Measurements from ENCODE around the gene DMBX1.

Gene DMBX1

DNA sequence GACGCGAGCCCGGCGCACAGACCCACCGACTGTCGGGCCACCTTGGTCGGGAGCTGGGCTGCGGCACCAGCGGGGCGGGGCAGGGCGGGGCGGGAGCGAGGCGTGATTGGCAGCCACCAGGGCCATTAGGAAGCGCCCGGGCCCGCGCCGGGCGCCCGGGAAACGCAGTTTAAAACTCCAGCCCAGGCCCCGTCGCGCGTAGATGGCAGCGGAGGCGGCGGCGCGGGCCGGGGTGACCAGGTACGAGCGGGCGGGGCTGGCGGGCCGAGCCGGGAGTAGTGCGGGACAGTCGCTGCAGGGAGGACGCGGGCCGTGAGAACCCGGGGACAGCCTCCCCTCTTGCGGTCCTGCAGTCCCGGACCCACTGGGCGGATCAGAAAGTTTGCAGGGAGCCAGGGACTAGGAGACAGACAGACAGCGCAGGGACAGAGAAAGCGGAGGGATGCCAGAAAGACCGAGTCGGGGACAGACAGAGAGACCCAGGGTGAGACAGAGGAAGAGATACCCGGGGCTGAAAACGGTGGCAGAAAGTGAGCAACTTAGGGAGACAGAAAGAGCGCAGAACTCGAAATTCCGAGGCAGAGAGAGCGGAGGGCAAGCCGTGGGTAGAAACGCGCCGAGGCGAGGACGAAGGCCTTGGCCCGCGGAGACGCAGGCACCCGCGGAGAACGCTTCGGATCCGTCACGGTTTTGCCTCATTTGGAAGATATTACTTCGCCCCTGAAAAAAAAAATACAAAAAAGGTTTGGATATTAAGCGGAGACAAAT is at the start of gene DMBX1:
DMBX1 (plus strand) TSS at position 199 of the 768 bp plus-strand sequence. CDS start 17,175 bp downstream, outside the sequence.
- DNase-seq = peak; percentile 24

DNA sequence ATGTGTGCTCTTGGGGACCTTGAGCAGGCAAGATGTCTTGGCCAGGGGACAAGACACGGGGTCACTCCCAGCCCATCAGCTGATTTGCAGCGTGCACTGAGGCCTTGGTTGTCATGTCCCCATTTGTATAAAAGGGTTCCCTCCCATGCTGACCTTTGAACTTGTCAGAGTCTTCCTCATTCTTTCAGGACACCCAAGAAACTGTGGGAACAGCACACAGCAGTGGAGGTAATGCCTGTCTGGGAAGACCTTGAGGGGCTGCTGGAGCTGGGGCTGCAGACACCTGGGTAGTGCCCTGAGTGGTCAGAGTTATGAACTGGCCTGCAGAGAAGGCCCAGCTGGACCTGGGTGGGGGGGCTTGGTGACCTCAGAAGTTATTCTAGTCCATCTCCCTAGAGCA is 49.2 kb upstream of the DMBX1 start:
- DNase-seq = no peak

DNA sequence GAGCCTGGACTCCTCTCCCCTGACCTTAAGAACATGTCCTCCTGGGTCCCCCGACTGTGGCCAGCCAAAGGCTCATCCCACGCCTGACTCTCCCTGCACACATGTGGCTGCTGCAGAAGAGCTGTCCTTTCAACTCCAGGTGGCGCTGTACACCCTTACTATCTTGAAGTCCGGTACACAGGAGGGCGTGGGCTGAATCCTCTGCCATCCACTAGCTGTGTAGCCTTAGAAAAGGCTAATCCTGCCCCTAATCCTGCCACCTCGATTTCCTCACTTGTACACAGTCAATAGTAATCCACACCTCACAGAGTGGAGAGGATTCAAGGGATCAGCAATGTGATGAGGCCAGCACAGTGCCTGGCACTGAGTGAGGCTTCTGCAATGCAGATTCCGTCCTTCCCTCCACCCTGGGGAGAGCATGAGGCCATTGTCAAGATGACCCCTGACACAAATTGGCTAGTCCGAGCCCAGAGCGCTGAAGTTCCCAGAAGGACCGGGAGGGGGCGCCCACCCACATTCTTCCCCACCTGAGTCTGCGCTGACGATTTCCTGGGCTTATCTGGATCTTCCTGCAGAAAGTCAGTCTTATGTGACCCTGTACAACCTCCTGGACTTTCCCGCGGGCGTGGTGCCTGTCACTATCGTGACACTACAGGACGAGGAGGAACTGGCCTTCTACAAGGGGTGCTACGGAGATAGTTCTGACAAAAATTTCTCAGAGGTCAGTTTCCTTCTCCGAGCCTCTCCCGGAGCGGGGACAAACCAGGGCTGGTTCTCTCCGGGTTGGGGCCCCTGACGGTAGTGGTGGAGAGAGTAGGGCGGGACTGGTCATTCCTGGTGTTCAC is 47.1 kb upstream of the DMBX1 start:
- DNase-seq = peak; percentile 70

DNA sequence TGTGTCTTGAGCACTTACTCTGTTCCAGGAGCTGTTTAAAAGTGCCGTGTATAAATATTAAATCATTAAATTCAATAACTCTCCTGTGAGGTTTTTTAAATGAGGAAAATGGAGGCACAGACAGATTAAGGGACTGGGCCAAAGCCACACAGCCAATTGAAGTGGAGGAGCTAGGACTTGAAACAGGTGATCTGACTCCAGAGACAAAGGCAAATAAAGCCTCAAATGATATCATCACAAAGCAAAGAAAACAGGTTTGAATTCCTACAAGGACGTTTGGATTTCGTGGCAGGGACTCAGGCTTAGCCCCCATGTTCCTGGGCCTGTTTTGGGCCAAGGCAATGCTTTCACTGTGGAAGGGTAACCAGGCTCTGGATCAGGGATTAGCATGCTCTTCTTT is 45.2 kb upstream of the DMBX1 start:
- no peak for DNase-seq

DNA sequence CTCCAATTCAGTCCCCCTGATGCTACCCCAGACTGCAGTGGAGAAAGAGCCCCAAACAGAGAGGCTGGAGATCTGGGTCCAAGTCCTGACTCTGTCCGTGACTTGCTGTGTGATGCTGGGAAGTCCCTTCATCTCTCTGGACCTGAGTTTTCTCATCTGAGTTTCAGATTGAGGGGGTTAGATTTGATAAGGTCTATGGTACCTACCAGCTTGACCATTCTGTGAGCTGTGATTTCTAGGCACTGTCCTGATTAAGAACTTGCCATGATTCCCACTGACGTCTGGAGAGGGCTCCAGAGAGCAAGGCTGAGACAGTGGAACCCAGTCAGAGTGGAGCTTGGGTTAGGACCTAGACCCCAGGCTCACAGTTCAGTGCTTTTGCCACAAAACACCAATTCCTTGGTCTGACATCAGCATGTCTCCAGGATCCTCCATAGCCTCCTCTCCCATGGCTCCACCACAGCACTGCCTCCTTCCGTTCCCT is 43.8 kb upstream of the DMBX1 start:
- DNase-seq = no peak

DNA sequence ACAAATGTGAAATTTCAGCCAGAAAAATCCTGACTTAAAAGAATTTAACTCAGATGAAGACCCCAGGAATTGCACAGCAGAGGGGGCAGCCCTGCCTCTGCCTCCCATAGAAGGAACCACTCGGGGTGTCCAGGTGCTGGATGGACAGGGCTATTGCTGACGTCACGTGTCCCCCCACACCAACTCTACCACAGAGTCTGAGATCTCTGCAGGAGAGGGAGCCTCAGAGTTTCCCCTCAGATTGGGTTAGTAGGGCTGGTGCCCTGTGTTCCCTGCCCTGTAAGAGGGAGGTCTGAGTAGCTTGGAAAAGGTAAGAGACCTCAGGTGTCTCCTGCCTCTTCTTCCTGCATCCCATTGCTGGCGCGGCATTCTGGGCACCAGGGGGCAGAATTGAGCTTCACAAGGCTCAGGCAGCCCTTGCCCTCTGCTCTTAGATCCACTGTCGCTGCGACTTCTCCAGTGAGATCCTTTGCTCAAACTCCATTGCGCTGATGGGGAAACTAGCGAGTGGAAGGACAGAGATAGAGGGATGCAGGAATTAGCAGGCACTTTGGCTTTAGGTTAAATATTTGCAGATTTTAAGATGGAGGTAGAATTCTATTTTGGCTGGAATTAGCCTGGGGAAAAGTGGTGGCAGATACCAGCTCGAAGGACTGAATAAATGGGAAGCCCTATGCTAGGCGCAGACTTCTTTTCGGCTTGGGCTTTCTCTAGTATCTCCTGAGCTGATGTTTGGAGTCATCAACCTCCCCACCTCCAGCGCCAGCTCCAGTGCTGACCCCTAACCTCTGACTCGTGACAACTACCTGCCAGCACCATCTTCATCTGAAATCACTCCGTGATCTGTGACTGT is 42.8 kb upstream of the DMBX1 start:
- peak; percentile 72 for DNase-seq

DNA sequence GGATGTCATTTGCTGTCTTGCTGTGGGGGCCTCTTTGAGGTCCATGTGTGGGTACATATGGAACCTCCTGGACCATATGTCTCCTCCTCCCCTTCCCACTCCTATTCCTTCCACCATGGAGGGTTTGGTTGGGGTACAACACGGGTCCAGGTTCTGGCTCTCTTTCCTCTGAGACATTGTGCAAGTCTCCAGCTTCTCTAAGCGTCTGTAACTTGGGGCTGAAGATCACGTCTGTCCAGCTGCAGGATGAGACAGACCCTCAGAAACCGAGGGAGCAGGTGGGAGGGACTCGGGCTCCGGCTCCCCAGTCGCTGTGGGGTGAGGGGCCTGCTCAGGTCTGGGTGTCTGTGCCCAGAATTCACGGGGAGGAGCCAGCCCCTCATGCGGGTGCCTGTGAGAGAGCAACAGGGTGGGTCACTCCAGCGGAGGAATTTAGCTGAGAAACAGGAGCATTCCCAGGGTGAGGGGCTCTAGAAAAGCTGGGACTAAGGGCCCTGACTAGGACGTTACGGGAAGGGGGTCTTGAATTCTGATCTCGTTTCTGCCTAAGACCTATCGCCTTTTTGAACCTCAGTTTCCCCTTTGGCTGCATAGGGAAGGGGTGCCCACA is 42.0 kb upstream of the DMBX1 start:
- no peak for DNase-seq

DNA sequence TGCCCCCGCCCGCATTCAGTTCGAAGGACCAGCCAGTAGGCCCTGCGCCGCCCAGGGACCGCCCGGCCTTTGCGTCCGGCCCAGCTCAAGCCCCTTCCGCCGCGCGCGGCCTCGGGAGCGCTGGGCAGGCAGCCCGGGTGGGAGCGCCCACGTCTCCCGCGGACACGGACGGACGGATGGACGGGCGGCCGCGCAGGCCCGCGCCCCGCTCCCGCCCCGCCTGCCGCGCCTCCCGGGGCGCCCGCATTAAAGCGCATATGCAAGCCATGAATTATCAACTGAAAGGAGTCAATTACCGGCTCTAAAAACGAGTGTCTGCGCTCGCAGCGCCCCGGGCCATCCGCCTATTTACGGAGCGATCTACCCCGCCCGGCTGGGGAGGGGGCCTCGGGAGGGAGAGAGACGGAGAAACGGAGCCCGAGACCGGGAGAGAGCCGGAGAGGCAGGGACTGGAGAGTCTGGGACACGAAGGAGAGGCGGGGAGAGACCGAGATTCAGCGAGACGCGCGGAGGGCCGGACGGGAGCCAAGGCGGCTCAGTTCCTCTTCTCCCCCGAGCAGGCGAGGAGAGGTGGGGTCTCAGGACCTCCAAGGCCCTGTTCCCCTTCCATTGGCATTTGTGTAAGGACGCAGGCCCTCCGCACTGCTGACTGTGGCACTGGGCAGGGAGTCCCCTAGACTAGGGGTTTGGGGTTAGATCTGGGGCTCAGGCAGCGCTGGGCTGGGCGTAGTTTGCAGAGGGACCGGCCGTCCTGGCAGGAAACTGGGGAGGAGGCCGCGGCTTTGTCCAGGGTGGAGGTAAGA is 41.3 kb upstream of the DMBX1 start:
- no peak for DNase-seq

DNA sequence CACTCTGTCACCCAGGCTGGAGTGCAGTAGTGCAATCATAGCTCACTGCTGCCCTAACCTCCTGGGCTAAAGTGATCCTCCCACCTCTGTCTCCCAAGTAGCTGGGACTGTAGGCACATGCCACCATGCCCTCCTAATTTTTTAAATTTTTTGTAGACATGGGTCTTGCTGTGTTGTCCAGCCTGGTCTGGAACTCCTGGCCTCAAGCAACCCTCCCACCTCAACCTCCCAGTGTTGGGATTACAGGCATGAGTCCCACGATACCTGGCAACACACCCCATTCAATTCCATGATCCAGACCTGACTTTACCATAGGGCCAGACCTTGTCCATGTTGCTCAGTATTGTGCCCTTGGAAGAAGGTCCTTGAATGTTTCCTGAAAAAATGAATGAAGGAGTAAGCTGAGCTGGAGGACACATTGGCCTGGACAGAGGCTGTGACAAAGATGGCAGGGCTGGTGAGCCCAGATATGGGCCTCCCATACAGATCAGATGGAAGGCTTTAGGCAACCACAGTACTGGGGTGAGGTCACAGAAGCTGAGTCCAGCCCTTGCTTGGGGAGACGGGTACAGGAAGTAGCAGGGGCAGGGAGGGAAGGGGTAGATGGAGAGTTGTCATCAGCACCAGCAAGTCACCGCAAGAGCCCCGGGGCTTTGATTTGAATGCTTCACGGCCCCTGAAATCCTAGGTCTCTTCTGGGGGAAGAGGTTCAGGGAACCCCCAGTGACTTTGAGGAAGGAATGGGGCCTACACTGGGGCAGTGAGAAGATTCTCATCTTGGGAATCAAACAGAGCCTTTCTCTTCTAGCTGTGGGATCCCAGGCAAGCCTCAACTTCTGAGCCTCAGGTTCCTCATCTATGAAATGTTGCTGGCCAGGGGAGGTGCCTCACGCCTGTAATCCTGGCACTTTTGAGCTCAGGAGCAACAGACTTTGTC is 40.1 kb upstream of the DMBX1 start:
- no peak for DNase-seq

DNA sequence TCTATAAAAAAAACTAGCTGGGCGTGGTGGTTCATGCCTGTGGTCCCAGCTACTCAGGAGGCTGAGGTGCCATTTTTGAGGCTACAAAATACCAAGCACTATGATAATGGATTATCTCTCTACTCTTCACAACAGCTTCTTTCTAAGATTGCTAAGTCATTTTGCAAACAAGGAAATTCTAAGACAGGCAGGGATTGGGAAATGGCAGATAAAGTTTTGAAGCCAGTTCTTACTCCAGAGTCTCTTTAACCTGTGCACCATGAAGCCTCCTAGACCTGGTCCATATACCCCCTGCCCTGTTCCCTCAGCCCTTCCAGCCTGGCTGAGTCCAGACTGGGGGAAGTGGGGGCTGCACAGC is 39.5 kb upstream of the DMBX1 start:
- DNase-seq = no peak

DNA sequence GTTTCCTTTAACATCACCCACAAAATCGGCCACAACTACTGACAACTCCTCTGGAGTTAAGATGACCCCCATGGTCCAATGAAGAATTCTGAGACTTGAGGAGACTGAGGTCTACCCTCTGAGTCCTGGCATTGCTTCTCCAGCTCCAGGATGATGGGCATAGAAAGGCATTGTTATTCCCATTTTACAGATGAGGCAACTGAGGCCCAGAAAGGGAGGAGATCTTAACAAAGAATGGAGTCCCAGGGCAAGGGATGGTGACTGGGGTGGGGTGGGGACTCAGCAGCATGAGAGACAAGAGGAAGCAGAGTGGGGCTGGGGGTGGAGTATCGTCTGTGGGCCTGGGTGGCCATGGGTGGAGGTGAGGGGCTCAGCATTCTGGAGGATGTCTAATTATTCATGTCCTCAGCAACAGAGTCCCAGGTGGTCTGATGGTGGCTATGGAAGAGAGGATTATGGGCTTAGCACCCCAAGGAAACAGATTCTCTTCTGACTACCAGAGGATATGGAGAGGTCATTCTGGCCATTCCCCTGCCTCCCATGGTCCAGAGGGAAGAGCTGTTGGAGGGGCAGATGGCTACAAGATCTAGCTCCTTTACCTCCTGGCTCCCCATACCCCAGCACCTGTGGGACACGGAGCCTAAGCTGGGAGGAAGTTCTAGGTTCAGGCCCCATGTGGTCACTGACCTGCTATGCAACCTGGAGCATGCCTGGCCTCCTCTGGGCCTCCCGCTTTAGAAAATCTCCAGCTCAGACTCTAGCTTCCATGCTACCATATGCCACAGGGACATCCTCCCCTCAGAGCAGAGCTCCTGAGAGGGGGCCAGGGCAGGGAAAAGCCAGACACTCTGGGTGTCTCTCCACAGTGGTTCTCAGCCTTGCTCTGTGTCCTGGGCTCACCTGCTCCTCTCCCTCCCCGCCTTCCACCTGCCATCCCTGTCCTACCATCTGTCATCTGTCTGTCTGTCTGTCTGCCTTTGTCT is 37.4 kb upstream of the DMBX1 start:
- no peak for DNase-seq

DNA sequence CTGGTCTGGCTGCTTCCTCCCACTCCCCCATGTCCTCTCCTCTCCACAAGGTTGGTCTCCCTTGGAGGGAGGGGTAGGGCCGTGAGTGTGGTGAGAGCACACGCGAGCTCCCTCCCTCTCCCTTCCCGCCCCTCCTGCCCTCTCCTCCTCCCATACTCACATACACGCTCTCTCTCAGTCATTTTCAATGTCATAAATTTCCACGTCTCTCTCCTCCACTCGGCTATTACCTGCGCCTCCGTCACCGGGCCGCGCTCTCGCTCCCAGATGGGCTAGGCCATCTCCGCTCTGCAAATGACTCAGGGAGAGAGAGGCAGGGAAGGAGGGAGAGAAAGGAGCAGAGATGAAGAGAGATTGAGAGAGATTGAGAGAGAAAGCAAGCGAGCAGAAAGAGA is 36.7 kb upstream of the DMBX1 start:
- DNase-seq = no peak

DNA sequence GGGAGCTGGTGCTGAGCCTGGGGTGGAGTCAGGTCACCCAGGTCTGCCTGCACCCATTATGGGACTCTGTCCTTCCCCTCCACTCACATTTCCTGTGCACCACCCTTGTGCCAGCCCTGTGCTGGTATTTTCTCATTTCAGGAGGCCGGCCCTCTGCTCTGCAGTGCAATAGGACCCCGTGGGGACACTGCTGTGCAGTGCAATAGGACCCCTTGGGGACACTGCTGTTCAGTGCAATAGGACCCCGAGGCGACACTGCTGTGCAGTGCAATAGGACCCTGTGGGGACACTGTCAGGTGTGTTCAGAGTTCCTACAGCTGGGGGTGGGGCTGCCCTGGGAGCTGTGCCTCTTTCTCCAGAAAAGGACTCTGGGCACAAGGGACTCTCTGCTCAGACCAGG is 36.2 kb upstream of the DMBX1 start:
- DNase-seq = no peak

DNA sequence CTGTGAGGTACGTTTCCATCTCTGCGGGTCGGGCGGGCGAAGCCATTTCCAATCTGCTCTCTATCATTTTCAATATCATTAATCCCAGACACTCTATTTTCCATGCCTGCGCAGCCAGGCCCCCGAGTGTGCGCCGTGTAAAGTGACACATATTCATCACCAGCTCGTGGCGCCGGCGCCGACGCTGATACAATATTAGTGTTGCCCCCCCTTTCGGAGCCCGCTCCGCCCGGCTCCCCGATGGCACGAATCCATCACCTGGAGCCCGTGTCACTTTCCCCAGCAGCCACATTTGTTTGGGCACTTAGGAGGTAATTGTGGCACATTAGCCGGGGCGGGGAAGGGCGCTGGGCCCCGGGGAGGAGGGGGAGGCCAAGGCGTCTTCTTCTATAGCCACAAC is 33.7 kb upstream of the DMBX1 start:
- DNase-seq = no peak

DNA sequence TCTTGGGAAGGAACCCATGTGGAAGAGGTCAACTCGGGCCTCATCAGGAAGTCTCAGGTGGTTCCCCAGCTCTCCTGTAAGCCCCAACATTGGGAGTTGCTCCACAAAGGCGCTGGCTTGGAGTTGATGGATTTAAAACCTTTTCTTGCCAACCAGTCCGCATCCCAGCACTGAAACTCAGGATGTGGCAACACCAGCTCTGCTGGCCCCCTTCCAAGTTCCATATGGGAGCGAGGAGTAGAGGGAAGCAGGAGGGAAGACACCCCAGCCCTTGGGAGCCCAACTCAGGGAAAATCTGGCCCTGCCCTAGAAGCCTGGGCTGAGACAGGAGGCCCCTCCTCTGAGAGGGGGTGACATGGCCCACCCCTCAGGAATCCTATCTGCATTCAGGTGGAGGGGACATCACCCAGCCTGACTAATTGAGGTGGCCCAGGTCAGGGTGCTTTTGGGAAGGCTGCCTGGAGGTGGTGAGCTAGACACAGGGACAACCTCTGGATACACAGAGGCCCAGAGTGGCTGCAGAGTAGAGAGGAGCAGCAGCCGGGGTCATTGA is 33.1 kb upstream of the DMBX1 start:
- no peak for DNase-seq

DNA sequence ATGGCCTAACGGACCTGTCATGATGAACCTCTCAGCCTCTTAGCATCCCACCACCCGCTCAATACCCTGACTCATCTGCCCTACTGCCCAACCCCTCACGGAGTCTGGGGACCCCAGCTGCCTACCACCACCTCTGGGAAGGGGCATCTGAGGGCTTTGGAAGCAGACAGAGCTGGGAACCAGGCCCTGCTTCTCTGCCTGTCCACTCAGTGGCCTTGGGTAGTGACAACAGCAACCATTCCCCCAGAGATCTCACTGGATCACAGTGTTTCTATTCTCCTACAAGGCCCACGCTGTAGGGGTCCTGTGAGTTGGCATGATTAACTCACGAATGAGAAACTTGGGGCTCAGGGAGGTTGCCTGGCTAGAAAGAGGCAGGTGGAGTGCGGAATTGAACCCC is 32.5 kb upstream of the DMBX1 start:
- no peak for DNase-seq

DNA sequence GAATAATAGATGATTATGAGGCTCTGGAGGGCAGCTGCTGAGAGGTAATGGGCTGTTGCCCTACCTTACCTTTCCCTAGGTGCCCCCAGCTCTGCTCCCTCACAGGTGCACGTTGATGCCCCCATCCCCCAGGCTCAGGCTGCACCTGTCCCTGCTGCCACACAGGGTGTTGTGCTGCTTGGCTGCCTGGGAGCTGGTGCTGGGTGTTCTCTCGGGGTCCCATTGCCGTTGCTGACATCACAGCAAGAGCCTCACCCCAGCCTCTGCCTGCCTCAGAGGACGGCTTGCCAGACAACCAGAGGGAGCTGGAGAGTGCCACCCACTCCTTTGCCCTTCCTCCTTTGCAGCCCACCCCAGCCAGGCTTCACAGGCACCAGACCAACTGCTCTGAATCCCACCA is 31.4 kb upstream of the DMBX1 start:
- no peak for DNase-seq

DNA sequence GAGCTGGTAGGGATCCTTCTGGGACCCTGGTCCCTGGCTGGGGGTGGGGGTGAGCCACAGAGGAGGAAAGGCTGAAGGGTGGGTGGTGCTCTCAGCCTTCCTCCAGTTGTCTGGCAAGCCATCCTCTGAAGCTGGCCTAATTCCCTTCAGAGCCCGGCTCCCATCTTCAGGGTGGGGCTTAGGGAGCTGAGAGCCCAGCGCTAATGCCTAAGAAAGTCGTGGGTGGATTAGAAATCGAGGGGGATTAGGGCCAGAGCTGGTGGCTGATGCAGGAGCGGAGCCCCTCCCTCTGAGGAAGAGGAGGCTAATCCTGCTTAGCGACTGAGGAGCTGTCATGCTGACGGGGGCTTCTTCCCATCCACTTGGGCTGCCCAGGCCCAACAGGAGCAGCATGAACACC is 30.8 kb upstream of the DMBX1 start:
- DNase-seq = no peak

DNA sequence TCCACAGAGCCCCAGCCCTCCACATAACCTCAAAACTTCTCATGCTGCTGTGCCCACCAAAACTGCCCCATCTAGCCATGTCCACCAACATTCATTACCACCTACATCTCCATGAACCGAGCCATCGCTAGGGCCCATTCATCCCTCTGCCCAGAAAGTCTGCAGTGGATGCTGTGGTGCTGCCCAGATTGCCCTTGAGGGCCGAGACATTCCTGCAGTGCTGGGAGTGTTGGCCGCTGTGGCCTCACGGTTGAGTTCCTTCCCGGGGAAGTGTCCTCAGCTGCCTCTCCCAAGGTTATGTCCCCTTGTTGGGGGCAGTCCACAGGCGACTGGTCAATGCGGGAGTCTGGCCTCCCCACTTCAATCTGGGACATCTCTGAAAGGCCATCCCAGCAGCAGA is 30.3 kb upstream of the DMBX1 start:
- no peak for DNase-seq
